SK-N-SH treated with all-trans-retinoic acid at 6 μM for 48 hours (cell line): ENCODE results near the gene MRPS16.

Source experiments
- ARNTL ChIP-seq: fragments of 450-650 bp; formaldehyde crosslinking; IDR thresholded peaks from 2 replicates; pipeline ENCODE4 v1.5.0; 2020; ENCODE audit warnings: low read depth, mild to moderate bottlenecking, moderate library complexity, borderline replicate concordance
- BACH2 ChIP-seq: fragments of 250-450 bp; sonication (Bioruptor Pico); IDR thresholded peaks from 2 replicates; pipeline ENCODE4 v1.9.0; 2021; ENCODE audit warnings: mild to moderate bottlenecking, borderline replicate concordance
- CREB5 ChIP-seq: fragments of 250-450 bp; sonication (Bioruptor Pico); IDR thresholded peaks from 2 replicates; pipeline ENCODE4 v1.5.1; 2020; ENCODE audit warnings: low read depth, mild to moderate bottlenecking, moderate library complexity
- ESRRG ChIP-seq: fragments of 250-450 bp; sonication (Bioruptor Pico); IDR thresholded peaks from 2 replicates; pipeline ENCODE4 v1.6.1; 2021; ENCODE audit warnings: mild to moderate bottlenecking
- GLIS3 ChIP-seq: fragments of 250-450 bp; sonication (Bioruptor Pico); IDR thresholded peaks from 2 replicates; pipeline ENCODE4 v1.5.0; 2020; ENCODE audit warnings: mild to moderate bottlenecking, moderate library complexity
- POU6F1 ChIP-seq: fragments of 250-450 bp; sonication (Bioruptor Pico); IDR thresholded peaks from 2 replicates; pipeline ENCODE4 v1.8.0; 2021; ENCODE audit warnings: low read depth, mild to moderate bottlenecking, moderate library complexity, borderline replicate concordance
- PPARA ChIP-seq: fragments of 250-450 bp; sonication (Bioruptor Pico); IDR thresholded peaks from 2 replicates; pipeline ENCODE4 v1.5.0; 2020; ENCODE audit warnings: mild to moderate bottlenecking, borderline replicate concordance
- RARB ChIP-seq: fragments of 250-450 bp; sonication (Bioruptor Pico); IDR thresholded peaks from 2 replicates; pipeline ENCODE4 v1.8.0; 2021; ENCODE audit warnings: mild to moderate bottlenecking, moderate library complexity
- TSHZ2 ChIP-seq: fragments of 250-450 bp; sonication (Bioruptor Pico); IDR thresholded peaks from 2 replicates; pipeline ENCODE4 v1.5.0; 2020; ENCODE audit warnings: mild to moderate bottlenecking, moderate library complexity
- ZC3H10 ChIP-seq: fragments of 250-450 bp; sonication (Bioruptor Pico); IDR thresholded peaks from 2 replicates; pipeline ENCODE4 v1.5.1; 2021; ENCODE audit warnings: mild to moderate bottlenecking, moderate library complexity
- ZFP3 ChIP-seq: fragments of 250-450 bp; sonication (Bioruptor Pico); IDR thresholded peaks from 2 replicates; pipeline ENCODE4 v1.5.0; 2020; ENCODE audit warnings: mild to moderate bottlenecking, moderate library complexity
- ZFP30 ChIP-seq: fragments of 450-650 bp; formaldehyde crosslinking; IDR thresholded peaks from 2 replicates; pipeline ENCODE4 v1.5.0; 2022; ENCODE audit warnings: mild to moderate bottlenecking, moderate library complexity
- TF ChIP-seq, protein P1 (sequence below): fragments of 250-450 bp; sonication (Bioruptor Pico); IDR thresholded peaks from 2 replicates; pipeline ENCODE4 v1.8.0; 2020; ENCODE audit warnings: mild to moderate bottlenecking, moderate library complexity, borderline replicate concordance
- TF ChIP-seq, protein P2 (sequence below): fragments of 250-450 bp; sonication (Bioruptor Pico); IDR thresholded peaks from 2 replicates; pipeline ENCODE4 v1.5.1; 2021; ENCODE audit warnings: mild to moderate bottlenecking, moderate library complexity

- TF ChIP-seq ARNTL (CRISPR knock-in tag): no peak
- TF ChIP-seq ZFP30 (CRISPR knock-in tag): no peak
- no peak for TF ChIP-seq CREB5 (CRISPR knock-in tag)
- no peak for TF ChIP-seq BACH2
- no peak for TF ChIP-seq ZC3H10
- TF ChIP-seq RARB (CRISPR knock-in tag): no peak
- TF ChIP-seq, protein P1, sequence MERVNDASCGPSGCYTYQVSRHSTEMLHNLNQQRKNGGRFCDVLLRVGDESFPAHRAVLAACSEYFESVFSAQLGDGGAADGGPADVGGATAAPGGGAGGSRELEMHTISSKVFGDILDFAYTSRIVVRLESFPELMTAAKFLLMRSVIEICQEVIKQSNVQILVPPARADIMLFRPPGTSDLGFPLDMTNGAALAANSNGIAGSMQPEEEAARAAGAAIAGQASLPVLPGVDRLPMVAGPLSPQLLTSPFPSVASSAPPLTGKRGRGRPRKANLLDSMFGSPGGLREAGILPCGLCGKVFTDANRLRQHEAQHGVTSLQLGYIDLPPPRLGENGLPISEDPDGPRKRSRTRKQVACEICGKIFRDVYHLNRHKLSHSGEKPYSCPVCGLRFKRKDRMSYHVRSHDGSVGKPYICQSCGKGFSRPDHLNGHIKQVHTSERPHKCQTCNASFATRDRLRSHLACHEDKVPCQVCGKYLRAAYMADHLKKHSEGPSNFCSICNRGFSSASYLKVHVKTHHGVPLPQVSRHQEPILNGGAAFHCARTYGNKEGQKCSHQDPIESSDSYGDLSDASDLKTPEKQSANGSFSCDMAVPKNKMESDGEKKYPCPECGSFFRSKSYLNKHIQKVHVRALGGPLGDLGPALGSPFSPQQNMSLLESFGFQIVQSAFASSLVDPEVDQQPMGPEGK (CRISPR knock-in tag): no peak
- no peak for TF ChIP-seq TSHZ2 (CRISPR knock-in tag)
- TF ChIP-seq POU6F1 (CRISPR knock-in tag): no peak
- no peak for TF ChIP-seq PPARA (CRISPR knock-in tag)
- TF ChIP-seq ESRRG (CRISPR knock-in tag): no peak
- TF ChIP-seq, protein P2, sequence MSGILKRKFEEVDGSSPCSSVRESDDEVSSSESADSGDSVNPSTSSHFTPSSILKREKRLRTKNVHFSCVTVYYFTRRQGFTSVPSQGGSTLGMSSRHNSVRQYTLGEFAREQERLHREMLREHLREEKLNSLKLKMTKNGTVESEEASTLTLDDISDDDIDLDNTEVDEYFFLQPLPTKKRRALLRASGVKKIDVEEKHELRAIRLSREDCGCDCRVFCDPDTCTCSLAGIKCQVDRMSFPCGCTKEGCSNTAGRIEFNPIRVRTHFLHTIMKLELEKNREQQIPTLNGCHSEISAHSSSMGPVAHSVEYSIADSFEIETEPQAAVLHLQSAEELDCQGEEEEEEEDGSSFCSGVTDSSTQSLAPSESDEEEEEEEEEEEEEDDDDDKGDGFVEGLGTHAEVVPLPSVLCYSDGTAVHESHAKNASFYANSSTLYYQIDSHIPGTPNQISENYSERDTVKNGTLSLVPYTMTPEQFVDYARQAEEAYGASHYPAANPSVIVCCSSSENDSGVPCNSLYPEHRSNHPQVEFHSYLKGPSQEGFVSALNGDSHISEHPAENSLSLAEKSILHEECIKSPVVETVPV (CRISPR knock-in tag): no peak
- no peak for TF ChIP-seq ZFP3 (CRISPR knock-in tag)
- no peak for TF ChIP-seq GLIS3
These were observed 41.2 kb downstream of the MRPS16 start for GRCh38 chr10:73211106-73211811.
